WERI-Rb-1 (cell line): ENCODE results near the gene SPEG.
A peak's percentile ranks its signal among the peaks of the same experiment; 100 is the strongest.

Source experiments
- DNase-seq: peaks from one replicate; pipeline ENCODE4 v3.0.0-alpha.2; 2020
- H3K27ac ChIP-seq: fragments of 250-450 bp; sonication (Bioruptor Pico); 2 replicates; pipeline ENCODE4 v1.5.1; 2020; ENCODE audit warnings: mild to moderate bottlenecking, moderate library complexity
- H3K27me3 ChIP-seq: fragments of 250-450 bp; sonication (Bioruptor Pico); 2 replicates; pipeline ENCODE4 v1.5.1; 2021; ENCODE audit warnings: mild to moderate bottlenecking, low read depth, moderate library complexity; ENCODE audit not compliant: insufficient read depth, severe bottlenecking
- H3K36me3 ChIP-seq: fragments of 250-450 bp; sonication (Bioruptor Pico); 2 replicates; pipeline ENCODE4 v1.5.1; 2020; ENCODE audit warnings: mild to moderate bottlenecking, moderate library complexity
- H3K4me3 ChIP-seq: 2 replicates; pipeline ENCODE4 v1.5.1; 2011; ENCODE audit warnings: low read depth, mild to moderate bottlenecking, control low read depth, low read length
- H3K9me3 ChIP-seq: fragments of 250-450 bp; sonication (Bioruptor Pico); 2 replicates; pipeline ENCODE4 v1.5.1; 2021; ENCODE audit warnings: mild to moderate bottlenecking, moderate library complexity; ENCODE audit not compliant: severe bottlenecking
- TF ChIP-seq, protein P1 (sequence below): IDR thresholded peaks from 2 replicates; pipeline ENCODE4 v1.5.1; 2011; ENCODE audit warnings: low read depth, mild to moderate bottlenecking, control low read depth, inconsistent platforms, low read length

SPEG gene

DNA sequence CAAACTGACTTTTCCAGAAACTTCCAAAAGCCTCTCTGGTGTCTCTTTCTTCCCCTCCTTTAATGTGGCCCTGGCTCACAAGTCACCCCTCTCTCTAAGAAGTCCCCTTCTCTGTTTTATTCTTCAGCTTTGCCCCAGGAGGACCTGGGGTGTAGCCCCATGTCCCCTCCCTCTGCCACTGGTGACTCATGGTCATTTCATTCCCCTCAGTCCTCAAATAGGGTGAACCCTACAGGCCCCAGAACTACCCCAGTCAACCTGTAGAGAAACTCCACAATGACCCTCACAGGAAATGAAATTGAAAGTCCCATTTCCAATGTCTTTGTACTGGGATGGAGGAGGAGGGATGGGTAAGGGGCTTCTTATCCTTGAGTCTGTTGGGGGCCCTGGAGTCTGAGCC lies 6.2 kb upstream of the SPEG start:
- Histone ChIP-seq H3K9me3 (no peaks in the 10 kb centered on the region), H3K27ac (peak overlapping the region; percentile 57), H3K4me3 (no peak overlapping the region), H3K27me3 (no peaks in the 10 kb centered on the region), H3K36me3 (no peaks in the 10 kb centered on the region)
- no peak for DNase-seq
- TF ChIP-seq, protein P1, sequence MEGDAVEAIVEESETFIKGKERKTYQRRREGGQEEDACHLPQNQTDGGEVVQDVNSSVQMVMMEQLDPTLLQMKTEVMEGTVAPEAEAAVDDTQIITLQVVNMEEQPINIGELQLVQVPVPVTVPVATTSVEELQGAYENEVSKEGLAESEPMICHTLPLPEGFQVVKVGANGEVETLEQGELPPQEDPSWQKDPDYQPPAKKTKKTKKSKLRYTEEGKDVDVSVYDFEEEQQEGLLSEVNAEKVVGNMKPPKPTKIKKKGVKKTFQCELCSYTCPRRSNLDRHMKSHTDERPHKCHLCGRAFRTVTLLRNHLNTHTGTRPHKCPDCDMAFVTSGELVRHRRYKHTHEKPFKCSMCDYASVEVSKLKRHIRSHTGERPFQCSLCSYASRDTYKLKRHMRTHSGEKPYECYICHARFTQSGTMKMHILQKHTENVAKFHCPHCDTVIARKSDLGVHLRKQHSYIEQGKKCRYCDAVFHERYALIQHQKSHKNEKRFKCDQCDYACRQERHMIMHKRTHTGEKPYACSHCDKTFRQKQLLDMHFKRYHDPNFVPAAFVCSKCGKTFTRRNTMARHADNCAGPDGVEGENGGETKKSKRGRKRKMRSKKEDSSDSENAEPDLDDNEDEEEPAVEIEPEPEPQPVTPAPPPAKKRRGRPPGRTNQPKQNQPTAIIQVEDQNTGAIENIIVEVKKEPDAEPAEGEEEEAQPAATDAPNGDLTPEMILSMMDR: no peak

DNA sequence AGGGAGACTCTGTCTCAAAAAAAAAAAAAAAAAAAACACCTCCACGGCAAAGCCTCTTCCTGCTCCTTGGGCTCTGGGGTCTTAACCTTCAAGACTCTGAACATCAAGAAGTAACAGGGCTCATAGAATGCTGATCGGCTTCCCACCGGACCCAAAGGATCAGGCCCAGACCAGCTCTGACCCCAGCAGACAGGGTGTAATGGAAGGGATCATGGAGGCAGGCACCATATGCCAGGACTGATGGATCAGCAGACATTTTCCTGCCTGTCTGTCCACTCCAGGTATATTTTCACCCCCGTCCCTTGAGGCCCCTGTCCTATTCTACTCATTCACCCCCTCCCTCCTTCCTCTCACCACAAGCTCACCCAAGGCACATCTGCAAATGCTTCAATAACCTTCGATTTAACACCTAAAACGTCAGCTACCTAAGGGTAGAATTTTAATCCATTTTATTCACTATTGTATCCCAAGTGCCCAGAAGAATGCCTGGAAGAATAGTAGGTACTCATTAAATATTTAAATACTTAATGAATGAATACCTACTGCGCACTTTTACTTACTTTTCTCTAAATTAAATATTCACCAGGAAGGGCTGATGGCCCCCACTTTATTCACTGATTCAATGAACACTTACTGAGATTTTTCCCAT lies 4.6 kb upstream of the SPEG start:
- TF ChIP-seq, protein P1: no peak
- Histone ChIP-seq H3K36me3 (no peaks in the 10 kb centered on the region), H3K27me3 (no peaks in the 10 kb centered on the region), H3K27ac (peak overlapping the region; percentile 21), H3K9me3 (no peaks in the 10 kb centered on the region), H3K4me3 (no peak overlapping the region)
- DNase-seq: peak; percentile 41

DNA sequence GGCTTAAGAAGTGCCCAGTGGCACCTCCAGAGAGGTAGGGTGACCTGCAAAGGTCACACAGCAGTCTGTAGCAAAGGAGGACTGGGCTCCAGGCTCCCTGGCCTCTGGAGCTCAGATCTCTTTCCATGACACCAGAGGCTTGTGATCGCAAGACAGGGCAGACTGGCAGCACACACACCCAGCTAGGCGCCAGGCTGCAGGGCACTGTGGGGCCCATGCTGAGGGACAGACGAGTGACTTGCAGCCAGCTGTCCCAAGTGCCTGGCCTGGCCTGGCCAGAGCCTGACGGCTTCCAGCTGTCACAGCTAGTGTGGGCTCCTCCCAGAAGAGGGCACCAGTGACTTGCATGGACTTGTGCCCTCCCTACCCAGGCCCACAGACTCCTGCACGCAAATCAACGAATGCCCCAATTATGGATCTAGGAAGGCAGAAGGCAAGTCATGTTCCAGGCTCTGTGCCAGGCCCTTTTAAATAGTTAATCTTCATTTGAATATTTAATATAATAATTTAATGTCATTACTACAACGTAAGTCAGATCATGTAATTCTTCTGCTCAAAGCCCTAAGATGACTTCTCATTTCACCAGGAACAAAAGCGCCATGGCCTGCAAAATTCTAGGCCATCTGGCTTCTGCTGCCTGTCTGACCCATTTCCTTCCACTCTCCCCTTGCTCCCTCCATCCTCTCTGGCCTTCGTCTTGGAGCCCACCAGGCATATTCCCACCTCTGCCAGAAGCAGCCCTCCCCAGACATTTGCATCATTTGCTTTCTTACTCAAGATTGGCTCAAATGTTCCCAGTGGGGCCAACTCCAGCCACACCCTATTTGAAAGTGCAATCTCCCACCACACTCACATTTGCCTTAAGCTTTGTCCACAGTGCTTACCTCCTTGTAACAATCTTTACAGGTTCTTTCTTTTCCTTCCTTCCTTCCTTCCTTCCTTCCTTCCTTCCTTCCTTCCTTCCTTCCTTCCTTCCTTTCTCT lies 3.7 kb upstream of the SPEG start:
- DNase-seq: peak; percentile 49
- Histone ChIP-seq H3K27me3 (no peaks in the 10 kb centered on the region), H3K36me3 (no peaks in the 10 kb centered on the region), H3K4me3 (no peak overlapping the region), H3K27ac (peak overlapping the region; percentile 21), H3K9me3 (no peaks in the 10 kb centered on the region)
- TF ChIP-seq, protein P1: peak; percentile 56

DNA sequence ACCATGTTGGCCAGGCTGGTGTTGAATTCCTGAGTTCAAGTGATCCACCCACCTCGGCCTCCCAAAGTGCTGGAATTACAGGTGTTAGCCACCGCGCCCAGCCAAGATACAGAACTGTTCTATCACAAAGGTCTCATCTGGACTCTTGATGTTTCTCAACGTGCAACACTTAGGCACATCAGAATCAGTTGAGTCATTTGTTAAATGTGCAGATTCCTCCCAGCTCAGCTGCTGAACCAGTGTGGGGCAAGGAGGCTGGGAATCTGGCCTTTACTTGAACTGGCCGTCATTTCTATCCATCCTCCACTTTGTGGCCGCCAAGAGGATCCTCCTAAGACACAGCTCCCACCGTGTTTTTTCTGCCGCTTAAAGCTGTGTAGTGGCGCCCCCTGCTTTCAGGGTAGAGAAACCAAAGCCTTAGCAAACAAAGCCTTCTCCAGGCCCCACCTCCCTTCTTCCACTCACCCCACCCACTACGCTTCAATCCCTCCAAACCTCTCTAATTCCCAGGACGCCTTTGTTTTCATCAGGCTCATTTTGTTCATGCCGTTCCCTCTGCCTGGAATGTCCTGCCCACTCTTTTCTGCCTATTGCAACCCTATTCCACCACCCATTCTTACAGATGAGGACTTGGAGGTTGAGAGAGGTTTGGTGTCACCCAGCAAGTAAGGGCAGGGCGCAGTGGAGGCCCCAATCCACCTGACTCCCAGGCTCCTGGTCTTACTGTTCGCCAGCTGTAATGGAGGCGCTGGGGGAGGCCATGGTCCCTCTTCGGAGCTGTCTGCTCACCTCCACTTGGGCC lies 776 bp upstream of the SPEG start:
- TF ChIP-seq, protein P1: peak; percentile 71
- peak; percentile 83 for DNase-seq
- H3K27ac ChIP-seq: peak overlapping the region; percentile 44
- no peaks in the 10 kb centered on the region for H3K27me3 ChIP-seq
- H3K36me3 ChIP-seq: no peaks in the 10 kb centered on the region
- no peak overlapping the region for H3K4me3 ChIP-seq
- no peaks in the 10 kb centered on the region for H3K9me3 ChIP-seq

DNA sequence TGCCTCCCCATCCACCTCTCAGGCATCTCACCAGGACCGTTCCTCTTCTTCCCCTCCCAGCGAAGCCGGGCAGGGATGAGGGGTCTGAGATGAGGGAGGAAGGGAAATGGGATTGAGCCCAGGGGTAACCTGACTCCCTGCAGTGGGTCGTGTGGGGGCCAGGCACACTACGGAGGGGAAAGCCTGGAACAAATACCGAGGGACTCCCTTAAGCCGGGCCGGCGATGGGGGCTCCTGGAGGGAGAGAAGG lies 250 bp upstream of the SPEG start:
- no peaks in the 10 kb centered on the region for H3K9me3 ChIP-seq
- no peaks in the 10 kb centered on the region for H3K27me3 ChIP-seq
- TF ChIP-seq, protein P1: no peak
- no peak overlapping the region for H3K4me3 ChIP-seq
- DNase-seq: no peak
- H3K27ac ChIP-seq: peak overlapping the region; percentile 44
- no peaks in the 10 kb centered on the region for H3K36me3 ChIP-seq
